Dedifferentiated amniotic fluid mesenchymal stem cell (primary cell): ENCODE measurements around the gene CDR2.
"Not testable (repeated sequence)": the region's sequence is repeated elsewhere in the genome, so short reads cannot be mapped to it uniquely, and the experiment has no call there.

ENCODE experiments used
- DNase-seq: peaks from one replicate; pipeline ENCODE4 v3.0.0-alpha.2; 2016; ENCODE audit errors: extremely low spot score

The CDR2 gene

DNA sequence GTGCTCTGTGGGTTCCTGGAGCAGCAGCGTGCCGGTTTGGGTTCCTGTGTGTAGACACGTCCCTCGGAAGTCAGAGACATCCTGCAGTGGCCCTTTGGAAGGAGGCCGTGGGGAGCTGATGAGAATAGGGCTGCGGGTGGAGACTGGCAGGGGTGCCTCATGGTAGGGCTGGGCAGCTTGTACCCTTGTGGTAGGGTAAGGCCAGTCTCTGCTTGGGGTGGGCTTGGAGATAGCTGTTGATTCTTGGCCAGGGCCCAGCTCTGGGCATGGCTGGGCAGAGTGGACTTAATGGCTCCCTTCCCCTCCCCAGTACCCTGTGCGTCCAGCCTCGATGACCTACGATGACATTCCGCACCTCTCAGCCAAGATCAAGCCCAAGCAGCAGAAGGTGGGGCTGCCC lies 66.6 kb downstream of the CDR2 start:
- no peak for DNase-seq

DNA sequence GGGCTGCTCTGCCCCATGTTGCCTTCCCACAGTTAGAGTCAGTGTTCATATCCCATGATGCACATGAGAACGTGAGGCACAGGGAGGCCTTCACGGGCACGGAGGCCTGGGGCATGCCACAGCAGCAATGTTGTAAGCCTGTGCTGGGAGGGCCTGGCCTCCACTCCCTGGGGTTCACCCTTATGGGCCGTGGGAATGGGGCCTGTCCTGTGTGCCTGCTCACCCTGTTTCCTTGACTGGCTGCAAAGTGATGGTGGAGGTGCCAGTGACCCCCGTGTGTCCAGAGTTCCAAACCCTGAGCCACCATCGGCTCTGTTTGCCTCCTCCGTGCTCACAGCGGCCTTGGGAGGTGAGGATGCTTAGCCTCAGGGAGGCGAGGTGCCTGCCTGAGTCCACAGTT lies 67.6 kb downstream of the CDR2 start:
- DNase-seq = no peak

DNA sequence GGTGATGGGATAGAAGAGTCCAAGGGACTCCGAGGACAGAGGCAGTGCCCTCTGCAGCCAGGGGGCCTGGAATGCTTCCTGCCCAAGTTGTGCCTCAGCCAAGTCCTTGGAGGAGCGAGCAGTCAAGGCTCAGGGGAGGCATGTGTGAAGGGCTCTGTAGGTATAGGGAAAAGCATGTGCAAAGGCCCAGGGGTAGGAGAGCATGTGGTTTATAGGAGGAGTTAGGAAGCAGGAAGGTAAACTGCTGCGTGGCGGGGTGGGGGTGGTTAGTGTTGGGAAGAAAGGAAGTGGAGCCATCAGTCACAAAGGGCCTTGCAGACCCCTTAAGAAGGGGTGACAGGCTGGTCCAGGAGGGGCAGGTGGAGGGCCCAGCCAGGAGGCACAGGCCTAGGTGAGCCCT lies 70.0 kb downstream of the CDR2 start:
- no peak for DNase-seq

DNA sequence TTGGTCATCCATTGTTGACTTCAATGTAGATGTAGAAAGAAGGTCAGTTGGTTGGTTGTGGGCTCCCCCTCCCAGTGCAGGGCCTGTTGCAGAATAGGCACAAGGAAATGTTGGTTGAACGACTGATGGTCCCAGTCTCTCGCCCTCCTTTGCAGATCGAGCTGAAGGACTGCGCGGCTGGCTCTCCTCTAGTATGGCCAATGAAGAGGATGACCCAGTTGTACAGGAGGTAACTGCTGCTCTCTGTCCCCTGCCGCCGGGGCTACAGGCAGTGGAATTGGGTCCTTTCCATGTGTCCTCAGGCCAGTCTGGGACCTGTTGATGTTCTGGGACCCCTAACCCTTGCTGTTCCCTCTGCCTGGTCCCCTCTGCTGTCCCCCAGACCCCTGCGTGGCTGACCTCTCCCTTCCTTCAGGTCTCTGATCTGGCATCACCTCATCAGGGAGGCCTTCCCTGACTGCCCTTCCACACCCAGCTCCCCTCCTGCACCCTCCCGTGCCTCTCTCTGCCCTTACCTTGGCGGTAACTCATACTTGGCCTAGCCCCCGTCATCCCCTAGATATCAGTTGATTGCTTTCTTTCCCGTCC lies 71.5 kb downstream of the CDR2 start:
- no peak for DNase-seq

DNA sequence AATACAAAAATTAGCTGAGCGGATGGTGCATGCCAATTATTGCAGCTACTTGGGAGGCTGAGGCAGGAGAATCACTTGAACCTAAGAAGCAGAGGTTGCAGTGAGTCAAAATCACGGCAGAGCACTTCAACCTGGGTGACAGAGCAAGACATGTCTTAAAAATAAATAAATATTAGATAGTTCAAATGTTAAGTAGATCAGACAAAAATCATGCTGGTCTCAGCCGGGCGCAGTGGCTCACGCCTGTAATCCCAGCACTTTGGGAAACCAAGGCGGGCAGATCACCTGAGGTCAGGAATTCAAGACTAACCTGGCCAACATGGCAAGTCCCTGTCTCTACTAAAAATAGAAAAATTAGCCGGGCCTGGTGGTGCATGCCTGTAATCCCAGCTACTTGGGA lies 73.0 kb downstream of the CDR2 start:
- not testable (repeated sequence) for DNase-seq

DNA sequence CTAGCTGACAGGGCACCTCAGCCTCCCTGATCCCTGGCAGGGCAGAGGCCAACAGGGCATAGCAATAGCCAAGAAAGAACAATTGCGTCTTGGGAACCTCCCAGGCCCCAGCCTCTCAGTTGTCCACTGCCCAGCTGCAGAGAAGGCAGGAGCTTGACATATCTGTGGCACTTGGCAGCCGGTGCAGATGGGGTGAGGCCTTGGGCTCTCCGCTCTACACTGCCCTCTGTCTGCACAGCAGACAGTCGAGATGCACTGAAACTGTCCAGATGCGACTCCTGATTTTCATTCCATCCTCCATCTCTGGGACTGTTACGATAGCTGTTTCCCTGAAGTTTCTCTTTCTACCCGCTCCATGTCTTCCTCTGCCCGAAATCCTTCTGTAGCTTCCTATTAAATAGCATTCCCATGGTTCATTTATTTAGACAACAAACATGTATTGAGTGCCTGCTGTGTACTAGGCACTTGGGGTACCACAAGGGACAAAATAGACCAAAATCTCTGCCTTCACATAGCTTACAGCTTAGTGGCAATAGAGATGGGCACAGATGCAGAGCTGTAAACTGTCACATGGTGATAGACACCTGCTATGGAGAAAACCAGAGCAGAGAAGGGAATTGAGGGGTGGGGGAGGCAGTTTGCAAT lies 73.9 kb downstream of the CDR2 start:
- DNase-seq = peak; percentile 41

DNA sequence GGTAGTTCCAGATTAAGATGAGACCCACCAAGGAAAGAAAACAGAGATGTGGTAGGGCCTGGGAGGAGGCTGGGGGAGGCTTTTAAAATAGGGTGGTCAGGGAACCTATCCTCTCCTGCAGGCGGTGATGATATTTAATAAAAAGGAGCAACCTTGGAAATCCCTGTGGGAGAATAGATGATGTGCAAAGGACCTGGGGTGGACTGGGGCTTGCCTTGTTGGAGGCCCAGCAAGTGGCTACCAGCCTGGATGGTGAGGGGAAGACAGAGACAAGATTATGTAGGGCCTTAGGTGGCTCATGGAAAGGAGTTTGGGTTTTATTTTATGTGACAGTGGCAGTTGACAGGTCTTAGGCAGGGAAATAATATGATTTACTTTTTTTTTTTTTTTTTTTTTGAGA lies 75.4 kb downstream of the CDR2 start:
- DNase-seq = no peak

DNA sequence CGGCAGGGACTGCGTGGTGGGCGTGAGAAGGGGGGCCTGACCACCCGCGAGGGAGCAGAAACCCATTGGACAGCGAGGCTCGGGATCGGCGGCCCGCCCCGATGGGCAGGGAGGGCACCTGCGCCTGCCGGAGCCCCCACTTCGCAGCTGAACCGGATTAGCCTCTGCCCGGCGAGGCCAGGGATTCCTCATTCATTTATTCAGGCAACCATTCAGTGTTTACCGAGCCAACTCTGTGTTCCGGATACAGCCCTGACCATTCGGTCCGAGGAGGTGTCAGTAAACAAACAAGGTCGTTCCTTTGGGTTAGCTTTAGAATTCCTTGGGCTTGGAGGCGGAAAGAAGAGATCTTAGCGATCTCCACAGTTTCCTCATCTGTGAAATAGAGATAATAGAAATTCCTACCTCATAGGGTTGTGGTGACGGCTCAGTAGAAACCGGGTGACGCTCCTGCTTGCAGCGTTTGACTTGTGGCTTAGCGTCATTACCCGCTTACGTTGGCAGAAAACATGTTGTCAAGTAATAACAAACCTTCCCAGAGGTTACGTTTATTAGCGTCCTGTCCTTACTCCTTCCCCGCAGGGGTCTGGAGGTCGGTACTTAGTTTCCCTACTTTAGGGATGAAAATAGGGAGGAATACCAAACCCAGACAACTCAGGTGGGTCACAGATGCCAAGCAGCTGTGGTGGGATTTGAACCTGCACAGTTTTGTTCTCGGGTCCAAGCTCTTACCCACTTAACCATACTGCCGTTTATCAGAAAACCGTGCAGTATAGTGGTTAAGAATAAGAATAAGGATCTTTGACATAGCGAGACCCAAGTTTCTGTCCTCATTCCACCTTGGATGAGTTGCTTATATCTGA lies 76.3 kb downstream of the CDR2 start:
- DNase-seq = peak; percentile 98

DNA sequence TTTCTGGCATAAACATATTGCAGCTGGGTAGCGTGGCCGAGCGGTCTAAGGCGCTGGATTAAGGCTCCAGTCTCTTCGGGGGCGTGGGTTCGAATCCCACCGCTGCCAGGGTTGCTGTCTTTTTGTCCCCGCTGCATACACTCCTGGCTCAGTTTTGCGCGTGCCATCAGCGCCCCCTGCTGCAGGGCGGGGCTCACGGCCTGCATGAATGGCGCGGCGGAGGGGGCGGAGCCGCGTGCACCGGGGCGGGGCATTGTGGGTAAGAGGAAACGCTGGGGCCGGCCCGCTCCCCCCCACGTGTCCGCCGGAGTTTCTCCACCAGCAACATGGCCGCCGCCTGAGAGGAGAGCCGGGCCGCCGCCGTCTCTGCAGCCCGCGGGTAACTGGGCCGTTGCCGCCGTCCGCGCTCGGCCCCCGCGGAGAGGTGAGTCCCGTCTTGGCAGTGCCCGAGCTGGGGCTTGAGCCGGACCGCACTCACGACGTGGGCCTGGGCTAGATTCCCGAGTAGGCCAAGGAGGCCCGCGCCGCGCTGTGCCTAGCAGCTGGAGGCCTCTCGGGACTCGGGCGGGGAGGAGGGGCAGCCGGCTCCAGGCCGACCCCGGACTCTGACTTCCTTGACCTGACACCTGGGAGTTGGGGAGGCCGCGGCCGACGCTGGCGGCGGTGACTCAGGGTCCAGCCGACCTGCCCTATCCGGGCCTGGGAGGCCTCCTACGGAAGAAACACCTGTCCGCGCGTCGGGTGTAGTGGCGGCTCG lies 77.1 kb downstream of the CDR2 start, which contains the start of gene POLR3E:
Gene POLR3E (plus strand): TSS at position 296 of the 757 bp plus-strand sequence. CDS start 5,560 bp downstream, outside the sequence.
- peak; percentile 97 for DNase-seq

DNA sequence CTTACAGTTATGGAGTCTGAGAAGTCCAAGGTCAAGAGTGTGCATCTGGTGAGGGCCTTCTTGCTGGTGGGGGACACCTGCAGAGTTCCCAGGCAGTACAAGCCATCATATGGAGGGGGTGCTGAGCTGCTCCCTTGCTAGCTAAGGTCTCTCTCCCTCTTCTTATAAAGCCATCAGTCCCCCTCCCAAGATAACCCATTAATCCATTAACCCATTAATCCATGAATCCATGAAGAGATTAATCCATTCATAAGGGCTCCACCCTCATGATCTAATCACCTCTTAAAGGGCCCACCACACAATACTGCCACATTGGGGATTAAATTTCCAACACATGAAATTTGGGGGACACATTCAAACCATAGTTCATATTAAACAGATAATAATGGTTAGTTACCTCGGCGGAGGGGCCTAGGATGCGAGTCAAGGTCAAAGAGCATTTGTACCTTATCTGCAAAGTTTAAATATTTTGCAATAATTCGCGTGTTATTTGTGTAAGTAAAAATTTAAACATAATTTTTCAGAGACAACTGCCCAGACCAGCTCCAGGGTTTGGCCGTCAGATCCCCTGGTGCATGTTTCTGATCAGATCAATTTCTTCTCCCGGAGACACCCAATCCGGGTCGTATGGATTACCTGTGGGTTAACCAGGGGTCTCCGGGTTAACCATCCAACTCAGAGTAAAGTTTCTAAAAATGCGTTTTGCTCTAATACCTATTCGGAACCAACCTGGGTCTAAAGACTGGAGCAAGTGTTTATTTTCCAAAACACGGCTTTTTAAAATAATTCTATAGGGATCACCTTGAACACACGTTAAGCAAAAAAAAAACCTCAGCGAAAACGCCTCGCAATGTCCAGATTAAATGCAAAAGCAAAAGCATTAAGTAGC lies 78.0 kb downstream of the CDR2 start:
- DNase-seq = no peak
